GM19468 (cell line): ENCODE data around the gene MRPS25.

Experiments
- ATAC-seq: cut with Tn5 transposase; IDR thresholded peaks from one replicate; pipeline ENCODE4 v1.9.1; 2021; ENCODE audit warnings: mild to moderate bottlenecking, moderate library complexity, moderate number of reproducible peaks; ENCODE audit not compliant: unreplicated experiment; ENCODE audit errors: extremely low read depth

Gene MRPS25

GRCh38 chr3:15064835-15065549 is at the start of gene MRPS25:
TSS of gene MRPS25 (minus strand) at chr3:15065315. CDS start at chr3:15065194, 121 bp downstream.
- ATAC-seq: peak; percentile 94

DNA sequence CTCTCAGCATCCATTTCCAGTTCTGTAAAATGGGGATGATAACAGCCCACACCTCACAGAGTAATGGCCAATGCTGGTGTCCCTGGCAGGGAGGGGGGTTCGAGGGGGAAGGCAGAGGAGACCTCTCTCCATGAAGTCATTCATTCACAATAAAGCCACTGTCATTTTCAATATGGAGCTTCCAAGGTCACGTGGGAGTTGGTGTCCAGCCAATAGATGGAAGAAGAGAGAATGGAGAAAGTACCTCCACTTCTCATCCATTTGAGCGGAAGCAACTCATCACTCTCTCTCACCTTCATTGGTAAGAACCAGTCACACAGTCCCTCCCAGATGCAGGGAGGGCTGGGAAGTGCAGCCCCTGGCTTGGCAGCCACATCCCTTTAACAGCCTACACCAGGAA is 48.8 kb upstream of the MRPS25 start:
- no peak for ATAC-seq

GRCh38 chr3:15113471-15113870 is 48.4 kb upstream of the MRPS25 start:
- ATAC-seq: no peak

DNA sequence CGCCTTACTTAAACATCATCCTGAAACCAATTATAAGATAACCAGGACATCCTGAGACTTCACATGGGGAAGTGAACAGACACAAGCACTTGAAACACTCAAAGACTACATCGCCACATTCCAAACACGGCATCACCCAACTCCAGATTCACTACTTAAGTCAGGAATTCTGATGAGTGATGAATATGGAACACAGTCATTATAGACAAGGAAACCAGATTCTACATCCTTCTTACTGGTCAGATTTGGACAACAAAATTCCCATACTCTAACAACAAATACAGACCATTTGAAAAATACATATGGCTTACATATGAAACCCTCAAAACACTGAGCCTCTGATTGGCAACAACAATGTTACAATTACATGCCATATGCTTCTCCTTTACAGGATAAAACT is 46.9 kb upstream of the MRPS25 start:
- no peak for ATAC-seq

- ATAC-seq: no peak
Measured at GRCh38 chr3:15110206-15110605, 45.1 kb upstream of the MRPS25 start.

- no peak for ATAC-seq
Measured at GRCh38 chr3:15108869-15109268, 43.8 kb upstream of the MRPS25 start.

- ATAC-seq: peak; percentile 57
Measured at GRCh38 chr3:15108082-15108545, 43.0 kb upstream of the MRPS25 start.

GRCh38 chr3:15107075-15107947 is 42.2 kb upstream of the MRPS25 start:
- no peak for ATAC-seq

DNA sequence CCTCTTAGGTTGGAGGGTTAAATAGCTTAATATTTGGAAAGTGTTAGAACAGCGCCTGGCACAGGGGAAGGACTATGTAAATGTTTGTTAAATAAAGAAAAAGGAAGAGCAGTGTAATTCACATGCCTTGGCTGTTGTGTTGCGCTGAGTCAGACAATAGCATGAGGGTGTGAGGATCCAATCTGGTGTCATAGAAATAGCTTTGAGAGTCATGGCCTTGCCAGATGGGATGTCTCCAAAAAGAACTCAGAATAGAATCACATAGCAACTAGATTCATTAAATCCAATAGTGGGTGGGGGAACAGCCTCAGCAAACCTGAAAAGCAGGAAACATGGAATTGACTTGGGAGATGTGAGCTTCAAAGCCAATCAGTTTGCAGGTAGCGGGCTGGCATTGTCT is 37.7 kb upstream of the MRPS25 start:
- ATAC-seq: no peak

GRCh38 chr3:15102256-15102655 is 37.1 kb upstream of the MRPS25 start:
- ATAC-seq: no peak

DNA sequence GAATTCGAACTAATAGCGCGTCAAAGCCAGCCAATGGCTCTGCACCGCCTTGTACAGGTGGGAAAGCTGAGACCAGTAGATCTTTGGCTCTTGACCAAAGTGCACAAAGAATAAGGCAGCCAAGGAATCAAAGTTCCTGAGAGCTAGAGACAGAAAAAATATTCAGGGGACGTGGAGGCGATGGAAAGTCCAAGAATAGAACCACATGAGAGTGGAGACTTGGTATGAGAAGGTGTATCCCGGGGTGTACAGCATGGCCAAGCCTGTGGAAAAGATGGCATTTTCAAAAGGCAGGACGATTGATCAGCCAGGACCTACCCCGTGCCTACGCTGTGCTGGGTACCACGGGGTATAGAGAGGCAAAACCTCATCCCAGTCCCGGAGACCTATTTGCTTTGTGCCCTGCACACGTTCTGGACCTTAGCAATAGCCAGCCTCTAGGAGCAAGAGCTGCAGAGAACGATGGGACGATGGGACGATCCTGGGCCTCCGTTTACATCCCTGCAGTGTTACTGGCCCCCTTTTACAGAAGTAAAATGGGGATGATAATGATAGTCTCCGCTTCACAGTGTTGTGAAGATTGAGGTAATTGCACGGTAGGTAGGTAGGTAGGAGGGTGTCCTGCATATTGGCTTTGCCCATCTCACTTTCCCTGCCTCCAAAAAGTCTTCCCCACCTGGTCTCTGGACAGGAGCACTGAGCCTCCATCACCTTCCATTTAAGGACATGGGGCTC is 34.4 kb upstream of the MRPS25 start:
- no peak for ATAC-seq

- ATAC-seq: peak; percentile 69
Measured at GRCh38 chr3:15098503-15099363, 33.6 kb upstream of the MRPS25 start, which contains the start of gene RBSN. TSS of gene RBSN (minus strand) at chr3:15099148. CDS start at chr3:15096120, 3,028 bp downstream.

- ATAC-seq: no peak
Measured at GRCh38 chr3:15097891-15098290, 32.8 kb upstream of the MRPS25 start.

GRCh38 chr3:15096046-15096445 is 30.9 kb upstream of the MRPS25 start:
- ATAC-seq: no peak

- no peak for ATAC-seq
Measured at GRCh38 chr3:15094187-15094875, 29.2 kb upstream of the MRPS25 start.

- ATAC-seq: no peak
Measured at GRCh38 chr3:15092686-15093085, 27.6 kb upstream of the MRPS25 start.

DNA sequence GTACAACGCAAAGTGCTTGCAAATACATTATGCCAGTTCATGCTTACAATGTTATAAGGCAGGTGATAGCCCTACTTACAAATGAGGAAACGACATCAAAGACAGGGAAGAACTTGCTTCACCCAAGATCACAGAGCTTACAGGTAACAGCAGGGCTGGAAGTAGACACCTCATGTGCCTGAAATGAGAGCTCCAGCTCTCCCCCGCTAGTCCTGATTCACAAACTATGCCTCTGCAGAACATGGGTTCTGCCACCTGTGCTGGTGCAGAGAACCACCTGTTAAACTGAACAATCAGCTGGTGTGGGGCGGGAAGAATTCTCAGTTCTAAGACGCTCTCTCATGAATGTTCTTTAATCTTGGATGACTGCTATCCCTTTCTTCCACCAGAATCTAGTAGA is 26.5 kb upstream of the MRPS25 start:
- no peak for ATAC-seq

DNA sequence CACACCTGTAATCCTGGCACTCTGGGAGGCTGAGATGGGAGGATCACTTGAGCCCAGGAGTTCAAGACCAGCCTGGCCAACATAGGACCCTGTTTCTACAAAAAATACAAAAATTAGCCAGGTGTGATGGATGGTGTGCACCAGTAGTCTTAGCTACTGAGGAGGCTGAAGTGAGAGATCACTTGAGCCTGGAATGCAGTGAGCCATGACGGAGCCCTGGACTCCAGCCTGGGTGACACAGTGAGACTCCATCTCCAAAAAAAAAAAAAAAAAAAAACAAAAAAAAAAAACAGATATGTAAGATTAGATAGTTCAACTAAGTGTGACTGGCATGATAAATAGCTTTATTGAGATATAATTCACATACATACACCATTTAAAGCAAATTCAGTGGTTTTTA is 24.1 kb upstream of the MRPS25 start:
- no peak for ATAC-seq

GRCh38 chr3:15086699-15087098 is 21.6 kb upstream of the MRPS25 start:
- ATAC-seq: no peak
